Stimulated activated naive B cell treated with anti-CD40 and anti-IgM and Interleukin-4, amounts not matched to agents 10 μg/mL and 1 μg/mL and 100 μg/mL, for 72 hours (primary cell): Measurements from ENCODE around the gene CCNJL.

ENCODE experiments used
- ATAC-seq, 2 donors: fragments of 150-1000 bp; cut with Tn5 transposase; replicated peaks; 2 replicates each; pipeline ENCODE4 v1.10.0; 2021; ENCODE audit warnings: moderate library complexity in 1 of 2
- DNase-seq: peaks from one replicate; pipeline ENCODE4 v3.0.0; 2021
- H3K27ac Mint-ChIP-seq: one replicate; pipeline ENCODE4 v1.8.0; 2022; ENCODE audit warnings: mild to moderate bottlenecking, mixed read lengths
- H3K27me3 Mint-ChIP-seq, 2 donors: one replicate each; pipeline ENCODE4 v1.8.0; 2022; ENCODE audit warnings: mixed read lengths in 2 of 2
- H3K36me3 Mint-ChIP-seq, 2 donors: one replicate each; pipeline ENCODE4 v1.8.0; 2022; ENCODE audit warnings: mixed read lengths in 2 of 2, mild to moderate bottlenecking in 1 of 2
- H3K4me1 Mint-ChIP-seq, 2 donors: one replicate each; pipeline ENCODE4 v1.8.0; 2022; ENCODE audit warnings: mixed read lengths in 2 of 2, mild to moderate bottlenecking in 1 of 2
- H3K4me3 Mint-ChIP-seq, 2 donors: one replicate each; pipeline ENCODE4 v1.8.0; 2022; ENCODE audit warnings: mild to moderate bottlenecking in 2 of 2, mixed read lengths in 2 of 2, moderate library complexity in 1 of 2
- H3K9me3 Mint-ChIP-seq, 2 donors: one replicate each; pipeline ENCODE4 v1.8.0; 2022; ENCODE audit warnings: mixed read lengths in 2 of 2, mild to moderate bottlenecking in 1 of 2

Gene CCNJL, protein sequence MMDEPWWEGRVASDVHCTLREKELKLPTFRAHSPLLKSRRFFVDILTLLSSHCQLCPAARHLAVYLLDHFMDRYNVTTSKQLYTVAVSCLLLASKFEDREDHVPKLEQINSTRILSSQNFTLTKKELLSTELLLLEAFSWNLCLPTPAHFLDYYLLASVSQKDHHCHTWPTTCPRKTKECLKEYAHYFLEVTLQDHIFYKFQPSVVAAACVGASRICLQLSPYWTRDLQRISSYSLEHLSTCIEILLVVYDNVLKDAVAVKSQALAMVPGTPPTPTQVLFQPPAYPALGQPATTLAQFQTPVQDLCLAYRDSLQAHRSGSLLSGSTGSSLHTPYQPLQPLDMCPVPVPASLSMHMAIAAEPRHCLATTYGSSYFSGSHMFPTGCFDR

DNA sequence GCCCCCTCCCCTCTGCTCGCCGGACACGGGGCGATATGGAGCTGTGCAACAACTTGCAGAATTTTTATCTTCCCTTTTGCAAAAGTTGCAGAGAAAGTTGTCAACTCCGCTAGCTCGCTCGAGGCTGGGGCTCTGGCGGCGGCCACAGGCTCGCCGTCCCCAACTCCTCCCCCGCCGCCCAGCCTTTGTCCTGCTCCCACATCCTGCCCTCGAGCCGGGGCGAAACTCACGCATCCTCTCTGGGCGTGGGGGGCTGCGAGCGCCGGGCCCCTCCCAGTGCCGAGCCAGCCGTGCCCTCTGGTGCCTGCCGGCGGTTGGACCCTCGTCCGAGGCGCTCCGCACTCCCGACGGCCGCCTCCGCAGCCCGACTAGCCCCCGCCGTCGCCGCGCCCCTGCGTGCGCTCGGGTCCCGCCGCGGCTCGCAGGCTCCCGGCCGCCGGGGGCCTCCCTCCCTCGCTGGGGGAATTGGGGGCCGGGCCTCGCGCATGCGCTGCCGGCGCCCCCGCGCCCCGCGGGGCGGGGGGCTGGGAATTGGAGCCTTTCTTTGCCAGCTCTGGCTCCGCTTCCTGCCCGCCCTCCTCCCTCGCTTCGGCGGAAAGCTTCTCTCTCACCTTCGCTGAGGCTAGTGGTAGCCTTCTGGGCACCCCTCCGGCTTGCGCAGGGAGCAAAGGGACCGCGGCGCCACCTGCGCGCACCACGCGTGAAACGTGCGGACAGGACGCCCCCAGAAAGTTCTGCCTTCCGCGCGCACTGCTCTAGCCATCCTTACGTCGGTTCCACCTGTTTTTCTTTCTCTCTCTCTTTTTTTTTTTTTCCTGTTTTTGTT lies at the start of gene CCNJL:
Gene CCNJL, minus strand, starts transcription at position 431 of the 826 bp plus-strand sequence. CDS start 641 bp downstream, outside the sequence.
- Mint-ChIP-seq H3K36me3 (peaks cover 0 to 4% of the 10 kb centered on the region in 2 donors), H3K27ac (no peak within 1 kb of the TSS), H3K4me3 (peak within 1 kb of the TSS; percentile 79 to 89), H3K4me1 (peaks cover 13 to 14% of the 10 kb centered on the region in 2 donors), H3K9me3 (no peaks in the 10 kb centered on the region), H3K27me3 (peaks cover 57 to 69% of the 10 kb centered on the region in 2 donors)
- ATAC-seq = peak; percentile 57 to 66
- DNase-seq = no peak

DNA sequence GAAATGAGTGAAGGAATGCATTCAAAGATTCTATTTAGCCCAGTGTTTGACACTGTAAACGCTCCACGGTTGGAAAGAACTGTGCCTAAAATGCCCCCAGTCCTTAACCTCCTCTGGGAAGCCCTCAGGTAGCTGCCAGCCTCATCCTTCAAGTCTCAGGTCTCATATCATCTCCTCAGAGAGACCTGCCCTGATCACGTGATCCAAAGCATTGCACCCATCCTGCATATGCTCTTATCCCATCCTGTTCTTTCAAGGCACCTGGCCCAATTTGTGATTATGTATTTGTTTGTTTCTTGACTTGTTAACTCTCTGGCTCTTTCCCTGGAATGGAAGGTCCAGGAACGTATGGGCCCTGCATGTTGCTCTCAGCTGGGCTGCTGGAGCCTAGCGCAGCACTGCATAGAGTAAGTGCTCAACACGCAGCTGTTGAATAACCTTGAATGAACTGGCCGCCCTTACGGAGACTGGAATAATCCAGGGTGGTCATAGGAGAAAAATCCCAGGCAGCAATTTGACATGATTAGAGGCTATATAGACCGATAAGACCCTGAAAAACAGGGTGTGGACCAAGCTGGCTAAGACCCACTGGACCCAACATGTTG lies 49.4 kb upstream of the CCNJL start:
- Mint-ChIP-seq H3K9me3 (no peaks in the 10 kb centered on the region), H3K27me3 (peaks cover 4 to 11% of the 10 kb centered on the region in 2 donors), H3K4me1 (no peaks in the 10 kb centered on the region), H3K4me3 (no peak overlapping the region), H3K27ac (no peak overlapping the region), H3K36me3 (no peaks in the 10 kb centered on the region)
- DNase-seq (no peak), ATAC-seq (no peak)

DNA sequence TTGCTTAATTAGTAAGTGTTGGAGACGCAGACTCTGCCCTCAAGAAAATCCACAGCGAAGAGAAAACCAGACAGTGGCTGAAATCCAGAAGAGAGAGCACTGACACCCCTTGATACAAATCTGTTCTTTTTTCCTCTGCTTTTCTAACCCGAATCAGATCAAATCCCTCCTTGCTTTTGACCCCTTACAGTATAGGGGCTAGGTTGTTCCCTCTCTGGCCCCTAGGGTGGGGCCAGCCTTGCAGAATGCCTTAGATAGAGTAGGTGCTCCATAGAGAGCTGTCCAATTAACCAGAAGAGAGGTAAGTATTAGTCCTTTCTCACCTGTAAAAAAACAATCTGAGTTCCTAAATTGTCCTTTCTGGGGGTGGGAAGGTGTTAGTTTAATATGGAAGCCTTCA lies 47.9 kb upstream of the CCNJL start:
- no peaks in the 10 kb centered on the region for H3K36me3 Mint-ChIP-seq
- no peaks in the 10 kb centered on the region for H3K9me3 Mint-ChIP-seq
- H3K27me3 Mint-ChIP-seq = peaks cover 4 to 6% of the 10 kb centered on the region in 2 donors
- no peak overlapping the region for H3K27ac Mint-ChIP-seq
- ATAC-seq (no peak), DNase-seq (no peak)
- H3K4me1 Mint-ChIP-seq = no peaks in the 10 kb centered on the region
- H3K4me3 Mint-ChIP-seq = no peak overlapping the region

DNA sequence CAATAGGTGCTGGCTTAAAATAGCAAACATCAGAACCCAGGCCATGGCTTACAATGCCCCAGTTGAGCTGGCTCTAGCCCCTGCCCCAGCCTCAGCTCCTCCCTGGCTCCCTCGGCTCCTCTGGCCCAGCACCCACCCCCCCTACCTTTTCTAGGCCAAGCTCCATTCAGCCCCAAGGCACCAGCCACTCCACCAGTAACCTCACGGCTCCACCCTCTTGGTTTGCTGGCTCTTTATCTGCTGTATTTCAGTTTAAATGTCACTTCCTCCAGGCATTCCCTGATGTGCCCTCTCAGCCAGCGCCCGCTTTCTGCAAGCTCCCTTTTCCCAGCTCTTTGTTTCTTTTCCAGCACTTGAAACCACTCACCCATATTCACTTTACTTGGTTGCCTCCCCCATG lies 47.5 kb upstream of the CCNJL start:
- H3K27me3 Mint-ChIP-seq = peaks cover under 1% of the 10 kb centered on the region in 2 donors
- no peak overlapping the region for H3K4me3 Mint-ChIP-seq
- ATAC-seq (no peak), DNase-seq (no peak)
- no peak overlapping the region for H3K27ac Mint-ChIP-seq
- no peaks in the 10 kb centered on the region for H3K9me3 Mint-ChIP-seq
- H3K4me1 Mint-ChIP-seq = no peaks in the 10 kb centered on the region
- no peaks in the 10 kb centered on the region for H3K36me3 Mint-ChIP-seq

DNA sequence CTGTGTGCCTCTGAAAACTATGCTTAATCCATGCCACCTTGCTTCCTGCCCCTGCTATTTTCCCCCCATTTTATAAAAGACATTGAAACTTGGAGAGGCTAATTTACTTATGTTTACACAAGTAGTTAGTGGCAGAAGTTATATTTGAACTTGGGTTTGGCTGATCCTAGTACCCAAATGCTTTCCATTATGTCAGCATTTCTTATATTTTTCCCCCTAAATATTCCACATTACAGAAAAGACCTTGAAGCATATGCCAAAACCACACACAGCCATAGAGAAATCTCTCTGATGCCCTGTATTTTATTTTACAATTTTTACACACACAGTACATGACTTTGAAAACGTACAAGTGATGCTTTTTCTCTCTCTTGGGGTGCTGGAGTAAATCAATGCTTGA lies 46.9 kb upstream of the CCNJL start:
- H3K27ac Mint-ChIP-seq = no peak overlapping the region
- no peaks in the 10 kb centered on the region for H3K9me3 Mint-ChIP-seq
- no peaks in the 10 kb centered on the region for H3K36me3 Mint-ChIP-seq
- ATAC-seq (no peak), DNase-seq (no peak)
- H3K4me1 Mint-ChIP-seq = no peaks in the 10 kb centered on the region
- H3K4me3 Mint-ChIP-seq = no peak overlapping the region
- no peaks in the 10 kb centered on the region for H3K27me3 Mint-ChIP-seq

DNA sequence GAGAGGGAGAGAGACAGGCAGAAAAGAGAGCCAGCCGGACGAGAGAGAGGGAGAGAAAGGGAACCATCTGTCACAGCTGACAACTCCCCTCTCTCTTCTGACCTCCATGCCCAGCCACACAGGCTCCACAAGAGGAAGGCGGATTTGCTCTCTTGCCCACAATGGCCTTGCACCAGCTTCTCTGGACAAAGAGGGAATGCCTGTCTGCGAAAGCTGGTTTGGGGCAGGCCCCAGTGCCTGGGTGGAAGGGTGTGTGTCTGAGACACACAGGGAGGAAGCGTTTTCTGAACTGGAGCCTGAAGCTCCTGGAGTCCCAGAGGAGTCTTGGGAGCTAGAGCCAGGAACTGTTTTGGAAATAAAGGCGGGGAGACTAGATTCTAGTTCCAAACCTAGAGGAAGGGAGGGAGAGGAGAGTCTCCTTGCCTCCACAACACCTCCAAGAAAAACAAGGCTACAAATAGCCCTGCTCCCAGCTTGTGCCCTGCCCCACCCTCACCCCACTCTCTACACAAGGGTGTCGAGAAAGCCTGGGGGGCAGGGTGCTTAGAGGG lies 45.6 kb upstream of the CCNJL start:
- Mint-ChIP-seq H3K9me3 (no peaks in the 10 kb centered on the region), H3K27me3 (peaks cover 0 to 5% of the 10 kb centered on the region in 2 donors), H3K4me1 (no peaks in the 10 kb centered on the region), H3K36me3 (no peaks in the 10 kb centered on the region), H3K27ac (no peak overlapping the region), H3K4me3 (no peak overlapping the region)
- no peak for ATAC-seq
- no peak for DNase-seq

DNA sequence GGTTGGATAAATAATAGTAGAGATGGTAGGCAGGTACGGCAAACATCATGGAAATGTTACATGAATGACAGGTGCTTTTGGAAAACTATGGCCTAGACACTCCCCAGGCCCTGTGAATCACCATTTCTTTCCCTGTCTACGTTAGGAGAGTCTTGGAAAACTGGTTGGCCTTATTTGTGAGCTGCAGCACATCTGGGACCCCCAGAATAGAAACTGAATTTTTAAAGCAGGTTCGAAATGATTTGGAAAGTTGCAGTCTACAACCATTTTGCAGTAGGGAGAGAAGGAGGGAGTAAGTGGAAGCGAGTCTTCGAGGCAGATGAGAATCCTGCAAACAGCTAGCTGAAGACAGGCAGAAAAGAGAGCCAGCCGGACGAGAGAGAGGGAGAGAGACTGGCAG lies 45.0 kb upstream of the CCNJL start:
- Mint-ChIP-seq H3K27me3 (peaks cover 0 to 5% of the 10 kb centered on the region in 2 donors), H3K4me1 (no peaks in the 10 kb centered on the region), H3K36me3 (no peaks in the 10 kb centered on the region), H3K27ac (no peak overlapping the region), H3K4me3 (no peak overlapping the region), H3K9me3 (no peaks in the 10 kb centered on the region)
- no peak for DNase-seq
- ATAC-seq = no peak

DNA sequence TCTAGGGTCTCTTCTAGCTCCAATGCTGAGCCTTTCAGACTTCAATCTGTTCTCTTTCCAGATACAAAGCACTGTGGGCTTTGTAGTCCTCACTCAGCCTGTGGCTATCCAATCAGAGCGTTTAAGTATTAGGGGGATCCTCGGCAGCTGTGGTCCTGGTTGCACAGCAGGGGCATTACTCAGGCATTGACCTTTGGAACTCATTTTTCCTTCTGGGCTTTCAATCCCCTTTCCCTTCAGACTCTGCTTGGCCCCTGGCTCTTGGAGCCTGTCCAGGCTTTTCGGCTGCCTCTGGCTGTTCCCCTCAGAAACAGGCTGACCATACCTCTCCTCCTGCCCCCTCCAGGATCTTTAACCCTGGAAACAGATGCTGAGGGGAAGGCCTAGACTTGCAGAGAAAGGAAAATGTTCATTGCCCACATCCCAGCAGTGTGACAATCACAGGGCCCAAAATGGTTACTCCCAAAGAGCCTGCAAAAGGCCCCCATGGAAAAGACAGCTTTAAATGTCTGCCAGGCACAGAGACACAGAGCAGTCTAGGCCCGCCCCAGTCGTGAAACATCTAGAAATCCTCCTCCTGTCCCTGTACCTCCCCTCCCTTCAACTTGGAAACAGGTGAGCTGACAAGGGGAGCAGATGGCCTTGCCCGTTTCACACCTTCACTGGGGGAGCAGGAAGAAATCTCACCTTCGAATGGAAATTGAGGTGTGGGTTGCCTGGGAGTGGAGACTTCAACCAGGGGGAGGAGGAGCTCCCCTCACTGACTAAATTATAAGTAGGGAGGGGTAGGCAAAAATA lies 44.4 kb upstream of the CCNJL start:
- Mint-ChIP-seq H3K4me3 (no peak overlapping the region), H3K4me1 (no peaks in the 10 kb centered on the region), H3K36me3 (no peaks in the 10 kb centered on the region), H3K27me3 (peaks cover 0 to 5% of the 10 kb centered on the region in 2 donors), H3K9me3 (no peaks in the 10 kb centered on the region), H3K27ac (no peak overlapping the region)
- DNase-seq (no peak), ATAC-seq (no peak)

DNA sequence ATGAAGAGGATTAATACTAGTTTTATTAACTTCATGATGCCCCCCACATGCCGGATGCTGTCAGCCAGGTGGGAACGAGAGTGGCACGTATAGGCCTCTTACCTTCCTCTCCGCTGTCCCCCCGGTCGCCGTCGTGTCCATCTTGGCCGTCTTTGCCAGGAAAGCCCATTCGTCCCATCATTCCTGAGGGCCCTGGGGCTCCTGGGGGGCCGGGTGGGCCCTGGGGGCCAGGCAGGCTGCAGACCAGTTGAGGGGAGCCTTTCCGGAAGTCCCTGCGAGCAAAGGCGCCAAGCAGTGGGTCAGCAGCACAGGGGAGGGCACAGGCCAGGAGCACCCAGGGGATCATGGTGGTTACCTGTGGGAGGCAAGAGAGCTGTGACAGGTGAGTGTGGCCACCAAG lies 42.3 kb upstream of the CCNJL start:
- no peak overlapping the region for H3K27ac Mint-ChIP-seq
- H3K27me3 Mint-ChIP-seq = peaks cover 0 to 5% of the 10 kb centered on the region in 2 donors
- ATAC-seq (no peak), DNase-seq (no peak)
- H3K9me3 Mint-ChIP-seq = no peaks in the 10 kb centered on the region
- H3K4me1 Mint-ChIP-seq = no peaks in the 10 kb centered on the region
- H3K4me3 Mint-ChIP-seq = no peak overlapping the region
- no peaks in the 10 kb centered on the region for H3K36me3 Mint-ChIP-seq

DNA sequence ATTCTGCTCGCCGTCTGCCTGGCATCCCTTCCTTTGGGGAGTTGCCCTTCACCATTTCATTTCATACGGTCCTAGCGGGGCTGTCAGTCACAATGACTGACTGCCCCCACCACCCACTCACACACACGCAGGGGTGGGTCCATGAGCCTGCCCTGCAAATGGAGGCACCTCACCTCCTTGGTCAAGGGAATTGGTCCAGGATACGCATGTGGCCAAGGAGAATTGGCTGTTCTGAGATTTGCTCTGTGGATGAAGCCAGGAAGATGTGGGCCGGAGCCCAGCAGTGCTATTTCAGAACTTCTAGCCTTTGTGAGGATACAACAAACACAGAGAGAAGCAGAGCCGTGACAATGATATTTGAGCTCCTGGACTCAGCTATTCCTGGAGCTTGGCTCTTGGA lies 41.0 kb upstream of the CCNJL start:
- H3K27ac Mint-ChIP-seq = no peak overlapping the region
- no peak for ATAC-seq
- peaks cover 0 to 5% of the 10 kb centered on the region in 2 donors for H3K27me3 Mint-ChIP-seq
- H3K9me3 Mint-ChIP-seq = no peaks in the 10 kb centered on the region
- H3K36me3 Mint-ChIP-seq = no peaks in the 10 kb centered on the region
- DNase-seq = no peak
- H3K4me1 Mint-ChIP-seq = no peaks in the 10 kb centered on the region
- H3K4me3 Mint-ChIP-seq = no peak overlapping the region

DNA sequence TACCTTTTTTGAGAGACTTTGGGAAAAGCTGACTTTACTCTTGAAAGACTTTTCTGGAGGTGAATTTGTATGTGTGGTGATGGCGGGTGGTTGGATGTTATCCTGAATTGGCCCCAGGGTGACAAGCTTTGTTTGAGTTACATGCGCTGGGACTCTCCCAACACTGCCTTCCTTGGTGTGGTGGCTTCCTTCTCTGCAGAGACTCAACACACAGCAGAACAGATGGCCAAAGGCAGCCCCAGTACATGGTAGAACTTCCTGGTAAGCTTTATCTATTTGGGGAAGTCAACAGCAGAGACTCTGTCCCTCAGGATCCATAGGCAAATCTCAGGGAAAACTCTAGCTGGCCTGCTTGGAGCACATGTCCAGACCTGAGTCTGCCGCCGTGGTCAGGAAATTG lies 39.9 kb upstream of the CCNJL start:
- no peaks in the 10 kb centered on the region for H3K36me3 Mint-ChIP-seq
- H3K27me3 Mint-ChIP-seq = peaks cover 0 to 5% of the 10 kb centered on the region in 2 donors
- no peak for ATAC-seq
- no peaks in the 10 kb centered on the region for H3K9me3 Mint-ChIP-seq
- H3K27ac Mint-ChIP-seq = no peak overlapping the region
- no peaks in the 10 kb centered on the region for H3K4me1 Mint-ChIP-seq
- no peak overlapping the region for H3K4me3 Mint-ChIP-seq
- no peak for DNase-seq

DNA sequence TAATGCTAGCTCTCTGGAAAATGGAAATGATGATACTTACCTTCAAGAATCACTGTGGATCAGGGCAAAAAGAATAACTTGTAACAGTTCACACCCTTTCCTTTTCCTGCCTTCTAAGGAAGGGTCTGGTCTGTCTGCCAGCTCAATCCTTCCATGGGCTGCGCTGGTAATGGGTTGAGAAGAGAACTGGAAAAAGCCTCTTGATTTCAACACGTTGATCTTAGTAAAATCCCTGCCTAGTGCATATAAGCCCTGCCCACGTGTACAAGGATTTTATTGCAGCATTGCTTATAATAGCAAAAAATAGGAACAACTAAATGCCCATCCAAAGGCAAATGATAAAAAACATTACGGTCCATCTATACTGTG lies 37.6 kb upstream of the CCNJL start:
- Mint-ChIP-seq H3K36me3 (no peaks in the 10 kb centered on the region), H3K27ac (no peak overlapping the region), H3K27me3 (peaks cover 0 to 5% of the 10 kb centered on the region in 2 donors), H3K9me3 (no peaks in the 10 kb centered on the region), H3K4me1 (peaks cover 0 to 6% of the 10 kb centered on the region in 2 donors), H3K4me3 (no peak overlapping the region)
- ATAC-seq (no peak), DNase-seq (no peak)

DNA sequence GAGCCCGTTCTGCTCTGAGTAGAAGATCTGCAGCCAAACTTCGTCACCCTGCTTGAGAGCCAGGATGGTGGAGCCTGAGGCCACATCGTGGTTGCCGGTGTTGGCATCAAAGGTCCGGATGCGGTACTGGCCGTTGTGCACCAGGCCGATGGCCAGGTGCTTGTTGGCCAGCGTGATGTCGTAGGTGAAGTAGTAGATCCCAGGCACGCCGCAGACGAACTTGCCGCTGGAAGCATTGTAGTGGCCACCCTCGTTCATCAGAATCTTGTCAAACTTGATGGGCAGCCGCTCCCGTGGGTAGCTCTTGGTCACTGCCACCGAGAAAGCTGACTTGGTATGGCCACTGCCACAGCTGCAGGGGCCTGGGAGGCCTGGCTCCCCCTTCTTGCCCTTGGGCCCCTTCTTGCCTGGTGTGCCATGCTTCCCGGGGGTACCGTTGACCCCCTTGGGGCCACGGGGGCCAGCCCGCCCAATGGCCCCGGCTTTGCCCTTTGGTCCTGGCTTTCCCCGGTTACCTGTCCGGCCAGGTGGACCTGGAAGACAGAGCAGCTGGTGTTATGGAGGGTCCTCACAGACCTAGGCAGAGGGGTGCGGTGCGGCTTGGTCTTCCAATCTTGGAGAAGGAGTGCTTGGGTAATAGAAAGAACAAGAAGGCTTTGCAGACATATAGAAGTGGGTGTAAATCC lies 37.0 kb upstream of the CCNJL start:
- ATAC-seq (no peak), DNase-seq (no peak)
- Mint-ChIP-seq H3K36me3 (no peaks in the 10 kb centered on the region), H3K9me3 (no peaks in the 10 kb centered on the region), H3K4me3 (no peak overlapping the region), H3K27me3 (peaks cover 0 to 5% of the 10 kb centered on the region in 2 donors), H3K4me1 (peaks cover 0 to 6% of the 10 kb centered on the region in 2 donors), H3K27ac (no peak overlapping the region)
